ENCODE measurements around the gene C3orf18. TPM values are rescaled to one million over a fixed set of nuclear protein-coding genes. Genes with fewer than 3 reads are reported as not detected.

C3orf18 gene
- total RNA-seq, 4 donors from 2014 or later, result 12.6 to 27.4 (median 15.4) TPM

DNA sequence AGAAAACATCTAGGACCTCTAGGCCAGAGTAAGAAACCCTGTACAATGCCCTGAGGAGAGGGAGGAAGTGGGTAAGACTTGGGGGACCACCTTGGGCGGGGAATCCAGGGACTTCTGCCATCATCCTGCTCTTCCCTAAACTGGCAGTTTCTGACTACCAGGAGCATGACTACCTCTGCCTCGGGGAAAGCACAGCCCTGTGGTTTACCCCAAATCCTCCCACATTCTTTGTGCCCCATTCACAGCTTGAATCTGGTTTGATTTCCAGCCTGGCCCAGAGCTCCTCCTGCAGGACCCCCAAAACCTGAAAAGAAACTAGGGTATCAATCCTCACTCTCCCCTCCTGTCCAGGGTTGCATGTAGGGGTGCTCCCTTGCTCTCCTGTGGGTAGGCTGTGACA is 4.7 kb downstream of the C3orf18 start:
- no peaks in the 10 kb centered on the region for H3K36me3 ChIP-seq

DNA sequence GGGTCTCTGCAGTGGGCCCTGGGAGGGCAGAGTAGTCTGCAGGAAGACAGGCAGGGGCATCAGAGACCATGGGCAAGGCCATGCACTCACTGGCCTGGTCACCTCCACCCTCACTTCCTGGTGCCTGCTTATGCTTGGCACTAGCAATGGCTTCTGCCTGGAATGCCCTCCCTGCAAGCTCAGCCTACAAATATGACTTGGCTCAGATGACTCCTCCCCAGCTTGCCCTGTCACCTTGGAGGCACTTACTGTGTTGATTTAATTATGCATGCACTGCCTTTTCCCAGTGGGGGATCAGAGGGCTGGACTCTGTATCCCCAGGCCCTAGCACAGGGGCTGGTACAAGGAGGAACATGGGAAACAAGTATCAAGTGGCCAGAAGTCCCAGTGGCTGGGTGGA is 7.8 kb downstream of the C3orf18 start:
- ATAC-seq (no peak), DNase-seq (no peak)
- intact Hi-C loops (cut with DNase I; ENCODE audit: low total_unique reads) (loop anchor here (10.0 kb wide), 1 partner anchor 115 kb away; the partner anchor contains the start of gene DOCK3), in situ Hi-C loops (cut with MboI; ENCODE audit: low sequenced_read_pairs in 4 of 4) (no loop called here)
- no peaks in the 10 kb centered on the region for H3K9me3 ChIP-seq
- no peak overlapping the region for H3K27ac ChIP-seq
- H3K4me3 ChIP-seq, result no peak overlapping the region
- no peak for TF ChIP-seq POLR2A (IDR thresholded peaks at IDR 0.05)
- TF ChIP-seq, protein P1, sequence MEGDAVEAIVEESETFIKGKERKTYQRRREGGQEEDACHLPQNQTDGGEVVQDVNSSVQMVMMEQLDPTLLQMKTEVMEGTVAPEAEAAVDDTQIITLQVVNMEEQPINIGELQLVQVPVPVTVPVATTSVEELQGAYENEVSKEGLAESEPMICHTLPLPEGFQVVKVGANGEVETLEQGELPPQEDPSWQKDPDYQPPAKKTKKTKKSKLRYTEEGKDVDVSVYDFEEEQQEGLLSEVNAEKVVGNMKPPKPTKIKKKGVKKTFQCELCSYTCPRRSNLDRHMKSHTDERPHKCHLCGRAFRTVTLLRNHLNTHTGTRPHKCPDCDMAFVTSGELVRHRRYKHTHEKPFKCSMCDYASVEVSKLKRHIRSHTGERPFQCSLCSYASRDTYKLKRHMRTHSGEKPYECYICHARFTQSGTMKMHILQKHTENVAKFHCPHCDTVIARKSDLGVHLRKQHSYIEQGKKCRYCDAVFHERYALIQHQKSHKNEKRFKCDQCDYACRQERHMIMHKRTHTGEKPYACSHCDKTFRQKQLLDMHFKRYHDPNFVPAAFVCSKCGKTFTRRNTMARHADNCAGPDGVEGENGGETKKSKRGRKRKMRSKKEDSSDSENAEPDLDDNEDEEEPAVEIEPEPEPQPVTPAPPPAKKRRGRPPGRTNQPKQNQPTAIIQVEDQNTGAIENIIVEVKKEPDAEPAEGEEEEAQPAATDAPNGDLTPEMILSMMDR (IDR thresholded peaks at IDR 0.05 in 4 of 5, conservative IDR thresholded peaks at IDR 0.05 in 1 of 5), result no peak
- peaks cover 0 to 3% of the 10 kb centered on the region in 2 donors for H3K4me1 ChIP-seq
- no peaks in the 10 kb centered on the region for H3K27me3 ChIP-seq
- H3K36me3 ChIP-seq, result no peaks in the 10 kb centered on the region

More for the DNA sequence above, 4.7 kb downstream of the C3orf18 start:
- in situ Hi-C loops (cut with MboI; ENCODE audit: low sequenced_read_pairs in 4 of 4), result no loop called here
- TF ChIP-seq, protein P1 (IDR thresholded peaks at IDR 0.05 in 4 of 5, conservative IDR thresholded peaks at IDR 0.05 in 1 of 5), result no peak
- no peak for TF ChIP-seq POLR2A (IDR thresholded peaks at IDR 0.05)
- ATAC-seq (no peak), DNase-seq (no peak)
- peaks cover 15 to 17% of the 10 kb centered on the region in 2 donors for H3K4me1 ChIP-seq
- H3K27ac ChIP-seq, result no peak overlapping the region
- no peak overlapping the region for H3K4me3 ChIP-seq
- intact Hi-C loops (cut with DNase I; ENCODE audit: low total_unique reads), result loop anchor here (10.0 kb wide), 1 partner anchor 112 kb away; the partner anchor contains the start of gene DOCK3
- no peaks in the 10 kb centered on the region for H3K27me3 ChIP-seq
- H3K9me3 ChIP-seq, result no peaks in the 10 kb centered on the region

DNA sequence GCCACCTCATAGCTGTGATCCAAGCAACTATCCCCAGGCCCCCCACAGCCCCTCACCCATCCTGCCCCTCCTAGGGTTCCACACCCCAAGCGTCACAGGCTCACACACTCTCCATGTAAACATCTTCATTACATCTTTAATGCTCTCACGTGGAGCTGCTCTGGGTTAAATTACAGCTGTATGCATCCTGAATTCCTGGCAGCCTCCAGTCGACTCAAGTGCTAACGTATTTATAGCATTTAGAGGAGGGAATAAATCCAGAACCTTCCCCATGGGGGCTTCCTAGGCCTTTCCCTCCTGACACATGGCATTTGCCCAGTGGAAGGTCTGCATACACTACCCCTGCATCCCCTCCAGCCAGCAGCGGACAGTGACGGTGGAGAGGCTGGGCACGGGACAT is 9.6 kb downstream of the C3orf18 start:
- no peak for ATAC-seq
- no peak for DNase-seq
- TF ChIP-seq, protein P1 (IDR thresholded peaks at IDR 0.05 in 4 of 5, conservative IDR thresholded peaks at IDR 0.05 in 1 of 5), result no peak
- no peak for TF ChIP-seq POLR2A (IDR thresholded peaks at IDR 0.05)
- Histone ChIP-seq H3K9me3 (no peaks in the 10 kb centered on the region), H3K27ac (no peak overlapping the region), H3K36me3 (no peaks in the 10 kb centered on the region), H3K27me3 (no peaks in the 10 kb centered on the region), H3K4me1 (no peaks in the 10 kb centered on the region), H3K4me3 (no peak overlapping the region)
- intact Hi-C loops (cut with DNase I; ENCODE audit: low total_unique reads) (no loop called here), in situ Hi-C loops (cut with MboI; ENCODE audit: low sequenced_read_pairs in 4 of 4) (no loop called here)

DNA sequence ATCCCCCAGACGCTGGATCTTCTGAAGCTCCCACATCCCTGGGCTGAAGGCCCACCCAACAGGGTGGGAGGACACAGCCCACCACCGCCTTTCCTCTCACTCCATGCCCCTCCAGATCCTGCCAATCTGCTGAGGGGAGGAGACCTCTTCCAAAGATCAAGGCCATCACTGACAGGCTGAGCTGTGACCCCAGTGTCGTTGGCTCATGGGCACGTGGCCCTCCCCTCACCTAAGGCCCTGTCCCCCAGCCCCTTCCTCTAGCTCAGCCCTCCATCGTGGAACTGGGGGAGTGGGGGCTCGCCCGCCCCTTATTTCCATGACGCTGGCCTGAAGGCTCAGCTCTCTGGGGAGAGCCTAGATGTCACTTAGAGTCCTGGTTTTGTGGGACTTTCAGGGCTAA is 10.4 kb downstream of the C3orf18 start:
- no peaks in the 10 kb centered on the region for H3K4me1 ChIP-seq
- no peak overlapping the region for H3K27ac ChIP-seq
- TF ChIP-seq, protein P1 (IDR thresholded peaks at IDR 0.05 in 4 of 5, conservative IDR thresholded peaks at IDR 0.05 in 1 of 5), result no peak
- no peak for TF ChIP-seq POLR2A (IDR thresholded peaks at IDR 0.05)
- intact Hi-C loops (cut with DNase I; ENCODE audit: low total_unique reads) (no loop called here), in situ Hi-C loops (cut with MboI; ENCODE audit: low sequenced_read_pairs in 4 of 4) (no loop called here)
- ATAC-seq, result no peak
- no peaks in the 10 kb centered on the region for H3K36me3 ChIP-seq
- H3K27me3 ChIP-seq, result no peaks in the 10 kb centered on the region
- H3K9me3 ChIP-seq, result no peaks in the 10 kb centered on the region
- no peak for DNase-seq
- H3K4me3 ChIP-seq, result no peak overlapping the region

DNA sequence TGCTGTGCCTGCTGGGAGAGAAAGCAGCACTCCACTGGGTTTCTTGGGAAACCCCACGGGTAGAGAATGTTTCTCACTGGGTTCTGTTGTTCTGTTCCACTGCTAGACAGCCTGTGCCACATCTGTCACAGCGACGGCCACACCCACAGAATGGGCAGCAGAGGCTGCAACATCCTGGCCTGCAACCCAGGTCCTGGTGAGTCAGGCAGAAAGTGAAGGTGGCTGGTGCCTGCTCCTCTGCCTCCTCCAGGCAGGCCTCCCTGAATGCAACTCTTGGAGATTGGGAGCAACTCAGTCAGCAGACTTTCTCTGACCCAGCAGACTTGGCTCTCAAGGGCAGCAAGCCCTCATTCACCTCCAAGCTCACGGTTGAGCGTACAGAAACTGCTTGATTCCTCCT is 13.0 kb downstream of the C3orf18 start:
- Histone ChIP-seq H3K4me1 (no peaks in the 10 kb centered on the region), H3K27me3 (no peaks in the 10 kb centered on the region), H3K36me3 (no peaks in the 10 kb centered on the region), H3K27ac (no peak overlapping the region), H3K9me3 (no peaks in the 10 kb centered on the region), H3K4me3 (no peak overlapping the region)
- ATAC-seq, result no peak
- in situ Hi-C loops (cut with MboI; ENCODE audit: low sequenced_read_pairs in 4 of 4) (no loop called here), intact Hi-C loops (cut with DNase I; ENCODE audit: low total_unique reads) (no loop called here)
- no peak for DNase-seq
- TF ChIP-seq, protein P1 (IDR thresholded peaks at IDR 0.05 in 4 of 5, conservative IDR thresholded peaks at IDR 0.05 in 1 of 5), result no peak
- TF ChIP-seq POLR2A (IDR thresholded peaks at IDR 0.05), result no peak
